Common myeloid progenitor, CD34-positive (primary cell): ENCODE measurements around the gene PCDHA5.

Source experiments
- CTCF ChIA-PET: fragments of 350-600 bp; sonication (Branson Sonifier 250); formaldehyde crosslinking; loops from one replicate; lab custom pipeline; 2021; ENCODE audit warnings: antibody characterized with exemption; lab: Charles Lee
- POLR2A ChIA-PET: fragments of 350-600 bp; sonication (Branson Sonifier 250); formaldehyde crosslinking; loops from one replicate; lab custom pipeline; 2021; ENCODE audit warnings: antibody characterized with exemption; lab: Charles Lee
- DNase-seq, 3 donors: peaks; one replicate each; pipeline versions ENCODE4 v3.0.0 to v3.0.0-alpha.2; 2013
- H3K27ac ChIP-seq, 2 experiments: 1 replicate in 1 of 2; 2 replicates in 1 of 2; pipeline ENCODE4 v1.7.0; 2013; ENCODE audit warnings: inconsistent platforms in 2 of 2, low read length in 2 of 2, mild to moderate bottlenecking in 2 of 2, low read depth in 1 of 2, moderate library complexity in 1 of 2; ENCODE audit not compliant: severe bottlenecking in 2 of 2, insufficient read depth in 1 of 2, poor library complexity in 1 of 2
- H3K27me3 ChIP-seq, 5 experiments: replicated peaks in 2 of 5; 1 replicate in 3 of 5; 2 replicates in 2 of 5; pipeline versions ENCODE4 v1.6.1 to v1.7.0; 2013; ENCODE audit warnings: low read length in 4 of 5, mild to moderate bottlenecking in 2 of 5, moderate library complexity in 2 of 5, inconsistent platforms in 1 of 5; ENCODE audit not compliant: insufficient read depth in 5 of 5, control insufficient read depth in 4 of 5
- H3K36me3 ChIP-seq, 4 experiments: 1 replicate in 2 of 4; 2 replicates in 2 of 4; pipeline versions ENCODE4 v1.6.1 to v1.7.0; 2013; ENCODE audit warnings: low read length in 3 of 4, control low read depth in 1 of 4, mild to moderate bottlenecking in 1 of 4; ENCODE audit not compliant: control insufficient read depth in 4 of 4, insufficient read depth in 4 of 4
- H3K4me1 ChIP-seq, 4 experiments: 1 replicate in 3 of 4; 2 replicates in 1 of 4; pipeline versions ENCODE4 v1.6.1 to v1.7.1; 2013; ENCODE audit warnings: low read length in 3 of 4, mild to moderate bottlenecking in 3 of 4, control low read depth in 1 of 4, inconsistent platforms in 1 of 4, moderate library complexity in 1 of 4; ENCODE audit not compliant: control insufficient read depth in 4 of 4, insufficient read depth in 4 of 4; ENCODE audit errors: control extremely low read depth in 1 of 4
- H3K4me3 ChIP-seq, 7 experiments: 1 replicate in 4 of 7; 2 replicates in 3 of 7; pipeline versions ENCODE4 v1.5.1 to v1.7.0; 2013; ENCODE audit warnings: mild to moderate bottlenecking in 7 of 7, low read length in 6 of 7, moderate library complexity in 6 of 7, inconsistent platforms in 2 of 7, low read depth in 2 of 7, control low read depth in 1 of 7; ENCODE audit not compliant: insufficient read depth in 4 of 7, control insufficient read depth in 1 of 7; ENCODE audit errors: extremely low read depth in 1 of 7
- H3K9me3 ChIP-seq, 5 experiments: 1 replicate in 4 of 5; 2 replicates in 1 of 5; pipeline versions ENCODE4 v1.6.1 to v1.7.1; 2013; ENCODE audit warnings: low read length in 4 of 5, mild to moderate bottlenecking in 2 of 5, inconsistent platforms in 1 of 5, low read depth in 1 of 5, moderate library complexity in 1 of 5; ENCODE audit not compliant: control insufficient read depth in 4 of 5, insufficient read depth in 2 of 5; ENCODE audit errors: control extremely low read depth in 1 of 5
- WGBS: methylation state at CpG from one replicate; pipeline ENCODE4 v1.1.5; 2013; ENCODE audit not compliant: insufficient coverage; 5-methylcytosine and 5-hydroxymethylcytosine counted together

Gene PCDHA5

DNA sequence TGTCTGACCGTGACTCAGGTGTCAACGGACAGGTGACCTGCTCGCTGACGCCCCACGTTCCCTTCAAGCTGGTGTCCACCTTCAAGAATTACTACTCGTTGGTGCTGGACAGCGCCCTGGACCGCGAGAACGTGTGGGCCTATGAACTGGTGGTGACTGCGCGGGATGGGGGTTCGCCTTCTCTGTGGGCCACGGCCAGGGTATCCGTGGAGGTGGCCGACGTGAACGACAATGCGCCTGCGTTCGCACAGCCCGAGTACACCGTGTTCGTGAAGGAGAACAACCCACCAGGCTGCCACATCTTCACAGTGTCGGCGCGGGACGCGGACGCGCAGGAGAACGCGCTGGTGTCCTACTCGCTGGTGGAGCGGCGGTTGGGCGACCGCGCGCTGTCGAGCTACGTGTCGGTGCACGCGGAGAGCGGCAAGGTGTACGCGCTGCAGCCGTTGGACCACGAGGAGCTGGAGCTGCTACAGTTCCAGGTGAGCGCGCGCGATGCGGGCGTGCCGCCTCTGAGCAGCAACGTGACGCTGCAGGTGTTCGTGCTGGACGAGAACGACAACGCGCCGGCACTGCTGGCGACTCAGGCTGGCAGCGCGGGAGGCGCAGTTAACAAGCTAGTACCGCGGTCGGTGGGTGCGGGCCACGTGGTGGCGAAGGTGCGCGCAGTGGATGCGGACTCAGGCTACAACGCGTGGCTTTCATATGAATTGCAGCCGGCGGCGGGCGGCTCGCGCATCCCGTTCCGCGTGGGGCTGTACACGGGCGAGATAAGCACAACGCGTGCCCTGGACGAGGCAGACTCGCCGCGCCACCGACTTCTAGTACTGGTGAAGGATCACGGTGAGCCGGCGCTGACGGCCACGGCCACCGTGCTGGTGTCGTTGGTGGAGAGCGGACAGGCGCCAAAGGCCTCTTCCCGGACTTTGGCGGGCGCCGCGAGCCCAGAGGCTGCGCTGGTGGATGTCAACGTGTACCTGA lies 49.1 kb downstream of the PCDHA5 start:
- H3K4me3 ChIP-seq: no peak overlapping the region
- no peaks in the 10 kb centered on the region for H3K4me1 ChIP-seq
- CTCF ChIA-PET: no interaction called here
- DNase-seq: no peak
- H3K27ac ChIP-seq: no peak overlapping the region
- WGBS: 44% methylated on average over 106 of the region's 114 CpGs
- peaks cover 8 to 42% (median 31%) of the 10 kb centered on the region in 5 experiments for H3K9me3 ChIP-seq
- peaks cover 9 to 34% (median 10%) of the 10 kb centered on the region in 5 experiments for H3K27me3 ChIP-seq
- POLR2A ChIA-PET: no interaction called here
- no peaks in the 10 kb centered on the region for H3K36me3 ChIP-seq
